HG02678 (cell line): ENCODE measurements around the gene C8G.

Source experiments
- ATAC-seq: cut with Tn5 transposase; IDR thresholded peaks from one replicate; pipeline ENCODE4 v1.9.1; 2021; ENCODE audit warnings: mild to moderate bottlenecking, moderate library complexity; ENCODE audit not compliant: unreplicated experiment

C8G gene

GRCh38 chr9:136920069-136920468 is 25.0 kb upstream of the C8G start:
- ATAC-seq: no peak

- ATAC-seq: no peak
Observed at GRCh38 chr9:136920734-136921231, 24.3 kb upstream of the C8G start.

- ATAC-seq: no peak
Observed at GRCh38 chr9:136921307-136921706, 23.7 kb upstream of the C8G start.

DNA sequence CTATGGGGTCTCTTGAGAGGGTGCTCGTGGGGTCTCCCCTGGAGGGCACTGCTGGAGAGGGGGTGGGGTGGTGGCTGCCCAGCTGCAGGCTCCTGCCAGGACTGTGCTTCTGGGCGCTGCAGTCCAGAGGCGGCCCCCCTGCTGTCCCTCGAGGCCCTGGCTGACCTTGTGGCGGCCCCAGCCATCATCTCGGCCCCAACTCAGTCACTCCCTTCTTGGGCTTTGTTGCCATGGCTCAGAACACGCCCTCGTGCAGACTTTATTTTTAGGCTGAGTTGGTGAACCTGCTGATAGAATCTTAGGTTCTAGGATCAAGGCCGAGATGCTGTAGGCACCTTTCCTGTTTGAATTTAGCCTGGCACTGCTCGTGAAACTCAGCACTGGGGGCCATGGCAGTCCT is 23.3 kb upstream of the C8G start:
- ATAC-seq: no peak

DNA sequence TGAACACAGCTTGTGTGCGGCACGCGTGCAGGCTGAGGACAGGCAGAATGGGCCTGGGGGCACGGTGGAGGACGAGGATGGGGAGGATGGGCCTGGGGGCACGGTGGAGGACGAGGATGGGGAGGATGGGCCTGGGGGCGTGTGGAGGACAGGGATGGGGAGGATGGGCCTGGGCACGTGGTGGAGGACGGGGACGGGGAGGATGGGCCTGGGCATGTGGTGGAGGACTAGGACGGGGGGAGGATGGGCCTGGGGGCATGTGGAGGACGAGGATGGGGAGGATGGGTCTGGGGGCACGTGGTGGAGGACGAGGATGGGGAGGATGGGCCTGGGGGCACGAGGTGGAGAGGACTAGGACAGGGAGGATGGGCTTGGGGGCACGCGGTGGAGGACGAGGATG is 22.5 kb upstream of the C8G start:
- no peak for ATAC-seq

GRCh38 chr9:136923881-136924280 is 21.2 kb upstream of the C8G start:
- ATAC-seq: no peak

DNA sequence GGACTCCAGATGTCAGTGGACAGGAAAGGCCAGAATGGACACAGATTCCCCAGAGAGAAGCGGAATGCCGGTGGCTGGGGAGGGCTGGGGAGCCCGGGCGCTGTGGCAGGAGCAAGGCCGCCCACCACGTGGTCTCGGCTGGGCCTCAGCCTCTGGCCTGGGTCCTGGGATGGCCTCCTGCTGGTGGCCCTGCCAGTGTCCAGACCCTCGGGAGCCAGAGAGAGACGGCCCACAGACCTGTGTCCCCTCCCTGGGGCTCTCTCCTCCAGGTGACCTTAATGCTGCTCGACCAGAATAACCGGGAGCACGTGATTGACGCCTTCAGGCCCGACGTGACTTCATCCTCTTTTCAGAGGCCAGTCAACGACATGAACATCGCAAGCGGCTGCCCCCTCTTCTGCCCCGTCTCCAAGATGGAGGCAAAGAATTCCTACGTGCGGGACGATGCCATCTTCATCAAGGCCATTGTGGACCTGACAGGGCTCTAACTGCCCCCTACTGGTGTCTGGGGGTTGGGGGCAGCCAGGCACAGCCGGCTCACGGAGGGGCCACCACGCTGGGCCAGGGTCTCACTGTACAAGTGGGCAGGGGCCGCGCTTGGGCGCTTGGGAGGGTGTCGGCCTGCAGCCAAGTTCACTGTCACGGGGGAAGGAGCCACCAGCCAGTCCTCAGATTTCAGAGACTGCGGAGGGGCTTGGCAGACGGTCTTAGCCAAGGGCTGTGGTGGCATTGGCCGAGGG is 19.5 kb upstream of the C8G start:
- no peak for ATAC-seq

- ATAC-seq: no peak
Observed at GRCh38 chr9:136926154-136926704, 18.8 kb upstream of the C8G start.

GRCh38 chr9:136926749-136927148 is 18.3 kb upstream of the C8G start:
- ATAC-seq: no peak

GRCh38 chr9:136927343-136928271 is 17.4 kb upstream of the C8G start:
- no peak for ATAC-seq

DNA sequence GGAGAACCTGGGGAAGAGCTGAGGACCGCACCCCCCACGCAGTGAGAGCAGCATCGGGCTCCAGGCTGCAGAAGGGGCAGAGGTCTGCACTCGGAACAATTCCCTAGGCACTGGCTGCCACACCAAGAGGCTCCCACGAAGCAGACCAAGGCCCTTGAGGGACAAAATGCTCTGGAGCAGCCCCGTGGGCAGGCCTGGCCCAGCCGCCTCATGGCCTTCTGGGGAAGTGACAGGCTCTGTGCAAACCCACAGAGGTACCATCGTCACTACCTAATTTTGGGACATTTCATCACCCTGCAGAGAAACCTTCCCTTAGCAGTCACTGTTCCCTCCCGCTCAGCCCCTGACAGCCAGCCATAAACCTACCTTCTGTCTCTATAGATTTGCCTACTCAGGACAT is 16.5 kb upstream of the C8G start:
- no peak for ATAC-seq

- ATAC-seq: no peak
Observed at GRCh38 chr9:136930014-136930413, 15.0 kb upstream of the C8G start.

GRCh38 chr9:136931611-136932130 is 13.4 kb upstream of the C8G start:
- ATAC-seq: no peak

DNA sequence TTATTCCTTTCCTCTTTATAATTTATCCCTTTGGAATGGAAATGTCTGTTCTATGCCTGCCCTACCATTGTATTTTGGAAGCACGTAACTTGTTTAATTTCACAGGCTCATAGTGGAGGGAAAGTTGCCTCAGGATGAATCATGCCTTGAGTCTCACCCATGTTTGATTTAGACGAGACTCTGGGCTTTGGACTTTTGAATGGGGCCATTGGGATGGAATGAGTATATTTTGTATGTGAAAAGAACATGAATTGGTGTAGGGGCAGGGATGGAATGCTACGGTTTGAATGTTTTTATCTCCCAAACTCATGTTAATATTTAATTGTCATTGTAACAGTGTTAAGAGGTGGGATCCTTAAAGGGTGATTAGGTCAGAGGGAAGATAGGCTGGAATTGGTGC is 10.8 kb upstream of the C8G start:
- no peak for ATAC-seq

DNA sequence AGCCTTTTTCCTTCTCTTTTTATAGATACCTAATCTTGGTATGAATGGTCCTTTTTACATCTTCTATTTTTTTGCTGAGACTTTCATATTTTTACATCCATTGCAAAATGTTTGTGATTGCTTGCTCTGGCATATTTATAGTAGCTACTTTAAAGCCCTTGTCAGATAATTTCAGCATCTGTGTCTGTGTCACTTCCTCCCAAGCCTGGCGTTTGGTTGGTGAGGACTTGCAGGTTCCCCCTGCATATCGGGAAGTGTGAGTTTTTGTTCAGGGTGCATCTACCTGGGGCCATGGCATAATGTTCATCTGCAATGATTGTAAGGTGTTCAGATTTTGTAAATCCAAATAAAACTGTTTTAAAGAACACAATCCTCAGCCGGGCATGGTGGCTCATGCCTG is 9.4 kb upstream of the C8G start:
- ATAC-seq: no peak

- ATAC-seq: no peak
Observed at GRCh38 chr9:136936645-136937170, 8.3 kb upstream of the C8G start.

DNA sequence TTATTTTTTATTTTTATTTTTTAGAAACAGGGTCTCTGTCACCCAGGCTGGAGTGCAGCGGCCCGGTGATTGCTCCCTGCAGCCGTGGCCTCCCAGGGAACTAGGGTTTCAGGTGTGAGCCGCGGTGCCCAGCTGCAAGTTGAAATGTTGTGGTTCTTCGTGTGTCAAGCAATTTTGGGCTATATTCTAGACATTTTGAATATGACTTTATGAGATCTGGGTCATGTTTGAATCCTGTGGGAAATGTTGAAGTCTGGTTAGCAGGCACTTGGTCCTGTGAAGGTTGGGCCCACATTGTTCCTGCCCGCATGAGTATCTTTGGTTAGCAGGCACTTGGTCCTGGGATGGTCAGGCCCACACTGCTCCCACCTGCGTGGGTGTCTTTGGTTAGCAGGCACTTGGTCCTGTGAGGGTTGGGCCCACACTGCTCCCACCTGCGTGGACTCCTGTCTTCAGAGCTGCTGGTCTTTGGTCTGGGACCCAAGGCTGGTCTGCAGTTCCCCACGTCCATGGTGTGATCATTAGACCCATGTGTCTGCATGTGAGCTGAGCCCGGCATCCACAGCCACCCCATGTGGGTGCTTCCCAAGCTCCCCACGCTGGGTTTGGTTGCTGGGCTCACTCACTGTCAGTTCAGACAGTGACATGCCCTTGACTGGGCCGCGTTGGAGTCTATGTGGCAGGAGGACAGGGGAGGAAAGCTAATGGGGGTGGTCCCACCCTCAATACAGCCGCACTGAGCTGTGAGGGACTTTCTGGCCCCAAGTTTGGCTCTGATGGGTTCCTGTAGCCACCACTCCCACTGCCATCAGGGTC is 7.6 kb upstream of the C8G start:
- no peak for ATAC-seq

GRCh38 chr9:136939431-136939995 is 5.5 kb upstream of the C8G start:
- ATAC-seq: no peak

DNA sequence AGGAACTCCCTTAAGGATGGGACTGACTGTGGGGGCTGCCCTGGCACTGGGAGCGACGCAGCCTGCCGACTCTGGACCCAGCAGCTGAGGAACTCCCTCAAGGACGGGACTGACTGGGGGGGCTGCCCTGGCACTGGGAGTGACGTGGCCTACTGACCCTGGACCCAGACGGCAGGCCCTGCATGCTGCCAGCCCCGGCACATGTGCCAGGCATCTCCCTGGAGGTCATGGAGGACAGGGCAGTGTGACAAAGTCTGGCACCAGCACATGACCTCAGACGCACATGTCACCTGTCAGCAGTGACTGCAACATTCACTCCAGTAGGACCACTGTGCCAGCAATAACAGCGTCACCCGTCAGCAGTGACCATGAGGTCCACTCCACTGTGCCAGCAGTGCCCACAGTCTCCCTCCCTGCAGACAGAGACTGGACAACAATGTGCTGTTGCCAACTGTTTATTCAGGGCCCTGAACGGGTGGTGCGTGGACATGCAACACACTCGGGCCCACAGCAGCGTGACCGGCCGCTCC is 5.0 kb upstream of the C8G start:
- ATAC-seq: no peak
